Posterior vena cava (tissue), 2 donors: ENCODE results near the gene CNGA3. TPM values are rescaled to one million over a fixed set of nuclear protein-coding genes. Genes with fewer than 3 reads are reported as not detected.
"Not testable (repeated sequence)": the region's sequence is repeated elsewhere in the genome, so short reads cannot be mapped to it uniquely, and the experiment has no call there.

Experiments used
- DNase-seq: peaks from one replicate; pipeline ENCODE4 v3.0.0-alpha.2; 2020; ENCODE audit warnings: low spot score
- intact Hi-C, 2 donors: fragments of 100-400 bp; cut with DNase I; formaldehyde crosslinking; loops; one replicate each; pipeline versions ENCODE4 v1.14.1 to v1.14.2; 2022 to 2023
- total RNA-seq, 2 donors: library from RNA; stranded (reverse); fragmentation: NEBNext Ultra II Directional; extraction: Animal tissue kit (Norgen Biotek cat#: 25700); gene quantifications; one replicate each; pipeline ENCODE4 v1.2.1, GENCODE V29; 2021
- donor health status: DM: yes; HTN: yes; CAD: no.
- donor health status: DM: yes; HTN: yes; CAD: no.

The CNGA3 gene
- total RNA-seq, 2 donors from 2014 or later, result 0.19 to 0.38 TPM

DNA sequence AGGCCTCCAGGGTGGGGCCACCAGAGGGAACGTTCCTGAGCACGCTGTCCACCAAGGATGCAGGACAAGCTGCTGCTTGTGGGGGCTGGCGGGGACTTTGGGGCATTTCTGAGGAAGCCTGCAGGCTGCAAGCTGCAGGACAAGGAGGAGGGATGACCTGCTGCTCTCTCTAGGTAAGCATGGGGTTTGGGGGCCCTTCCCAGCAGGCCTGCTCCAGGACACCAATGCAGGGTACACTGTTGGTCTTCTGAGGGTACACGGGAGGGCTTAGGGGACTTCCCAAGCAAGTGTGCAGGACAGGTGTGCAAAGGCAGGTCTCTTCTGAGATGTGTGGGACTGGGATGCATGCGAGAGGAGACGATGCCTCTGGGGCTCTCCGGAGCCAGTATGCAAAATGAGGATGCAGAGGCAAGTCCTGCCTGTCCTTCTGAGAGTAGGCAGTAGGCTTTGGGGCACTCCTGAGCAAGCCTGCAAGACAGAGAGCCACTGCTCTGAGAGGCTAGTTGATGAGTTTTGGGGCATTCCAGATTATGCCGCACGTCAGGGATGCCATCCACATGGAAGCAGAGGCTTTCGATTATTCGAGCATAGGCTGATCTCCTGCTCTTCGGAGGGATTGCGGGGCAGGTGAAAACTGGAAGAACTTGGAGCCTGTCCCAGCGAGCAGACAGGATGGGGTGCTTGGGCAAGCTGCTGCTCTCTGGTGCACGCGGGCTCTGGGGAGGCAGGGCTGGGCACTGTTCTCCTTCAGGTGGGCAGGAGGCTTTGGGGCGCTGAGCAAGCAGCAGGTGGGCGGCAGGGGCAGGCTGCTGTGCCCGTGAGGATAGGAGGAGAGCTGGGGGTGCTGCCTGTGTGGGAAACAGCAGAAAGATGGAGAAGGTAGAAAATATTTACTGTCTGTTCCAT, 44.6 kb downstream of the CNGA3 start:
- intact Hi-C loops, result no loop called here

DNA sequence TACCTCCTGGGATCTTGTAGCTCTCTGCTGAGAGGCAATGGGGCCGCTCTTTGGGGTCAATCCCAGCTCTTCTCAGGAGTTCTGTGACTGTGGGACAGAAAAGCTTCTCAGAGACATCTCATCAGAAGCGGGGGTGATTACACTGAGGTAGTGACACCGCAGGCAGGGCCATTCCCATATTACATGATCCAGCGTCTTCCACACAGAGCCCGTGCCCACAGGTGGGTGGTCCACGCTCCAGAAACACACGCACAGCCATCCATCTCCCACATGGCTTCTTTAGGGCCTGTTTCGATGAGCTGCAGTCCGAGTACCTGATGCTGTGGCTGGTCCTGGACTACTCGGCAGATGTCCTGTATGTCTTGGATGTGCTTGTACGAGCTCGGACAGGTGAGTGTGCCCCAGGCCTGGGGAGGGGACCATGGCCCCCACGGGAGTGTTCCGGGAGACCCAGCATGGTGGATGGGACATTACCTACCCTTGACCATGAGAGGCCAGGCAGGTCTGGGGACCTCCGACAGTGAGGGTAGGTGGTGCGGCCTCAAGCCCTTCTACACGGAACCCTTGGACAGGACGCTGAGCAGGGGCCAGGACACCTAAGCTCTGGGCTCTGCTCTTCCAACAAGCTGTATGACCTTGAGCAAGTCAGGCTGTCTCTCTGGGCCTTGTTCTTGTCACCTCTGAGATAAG, 45.5 kb downstream of the CNGA3 start:
- DNase-seq, result peak; percentile 68
- intact Hi-C loops, result no loop called here

More for the DNA sequence above, 44.6 kb downstream of the CNGA3 start:
- peak; percentile 77 for DNase-seq

DNA sequence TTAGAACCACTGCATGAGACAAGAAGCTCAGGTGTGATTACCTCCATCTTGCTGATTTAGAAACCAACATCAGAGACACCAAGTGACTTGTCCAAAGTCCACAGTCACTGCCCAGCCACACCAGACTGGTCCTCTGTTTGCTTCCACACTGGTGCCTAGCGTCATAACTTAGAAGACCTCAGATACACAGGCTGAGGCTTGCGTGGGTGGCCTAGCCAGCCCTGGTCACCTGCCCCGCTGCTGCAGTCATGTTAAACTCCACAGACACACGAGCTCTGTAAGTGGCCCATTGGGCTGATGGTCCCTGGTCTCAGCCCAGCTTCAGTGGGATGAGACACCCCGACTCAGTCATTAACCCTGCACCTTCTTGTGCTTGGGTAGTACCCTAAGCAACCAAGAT, 47.1 kb downstream of the CNGA3 start:
- intact Hi-C loops, result no loop called here
- DNase-seq, result peak; percentile 67

DNA sequence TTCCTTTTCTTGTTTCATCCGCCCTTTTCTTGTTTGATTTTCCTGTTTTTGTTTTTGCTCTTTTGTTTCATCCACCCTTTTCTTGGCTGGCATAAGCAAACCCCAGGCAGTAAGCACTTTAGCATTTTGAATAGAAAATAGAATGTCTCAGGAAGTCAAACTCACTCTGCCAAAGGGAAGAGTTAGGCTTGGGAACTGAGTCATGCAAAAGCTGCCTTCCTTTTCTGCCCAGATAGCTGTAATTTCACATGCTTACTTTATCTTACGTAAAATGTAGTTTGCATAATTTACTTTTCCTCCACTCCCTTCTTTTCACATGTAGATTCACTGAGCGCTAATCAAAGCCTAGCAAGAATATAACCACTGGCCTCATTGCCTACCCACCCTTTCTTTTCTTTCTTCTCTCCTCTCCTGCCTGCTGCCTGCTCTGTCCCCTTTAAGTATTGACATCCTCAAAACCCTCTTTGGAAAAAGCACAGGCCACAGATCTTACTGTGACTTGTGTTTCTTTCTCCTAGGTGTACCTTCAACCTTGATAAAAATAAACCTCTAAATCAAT, 48.4 kb downstream of the CNGA3 start:
- no peak for DNase-seq
- intact Hi-C loops, result no loop called here

DNA sequence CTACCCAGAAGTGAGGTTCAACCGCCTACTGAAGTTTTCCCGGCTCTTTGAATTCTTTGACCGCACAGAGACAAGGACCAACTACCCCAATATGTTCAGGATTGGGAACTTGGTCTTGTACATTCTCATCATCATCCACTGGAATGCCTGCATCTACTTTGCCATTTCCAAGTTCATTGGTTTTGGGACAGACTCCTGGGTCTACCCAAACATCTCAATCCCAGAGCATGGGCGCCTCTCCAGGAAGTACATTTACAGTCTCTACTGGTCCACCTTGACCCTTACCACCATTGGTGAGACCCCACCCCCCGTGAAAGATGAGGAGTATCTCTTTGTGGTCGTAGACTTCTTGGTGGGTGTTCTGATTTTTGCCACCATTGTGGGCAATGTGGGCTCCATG, 49.7 kb downstream of the CNGA3 start:
- intact Hi-C loops, result no loop called here
- peak; percentile 23 for DNase-seq

DNA sequence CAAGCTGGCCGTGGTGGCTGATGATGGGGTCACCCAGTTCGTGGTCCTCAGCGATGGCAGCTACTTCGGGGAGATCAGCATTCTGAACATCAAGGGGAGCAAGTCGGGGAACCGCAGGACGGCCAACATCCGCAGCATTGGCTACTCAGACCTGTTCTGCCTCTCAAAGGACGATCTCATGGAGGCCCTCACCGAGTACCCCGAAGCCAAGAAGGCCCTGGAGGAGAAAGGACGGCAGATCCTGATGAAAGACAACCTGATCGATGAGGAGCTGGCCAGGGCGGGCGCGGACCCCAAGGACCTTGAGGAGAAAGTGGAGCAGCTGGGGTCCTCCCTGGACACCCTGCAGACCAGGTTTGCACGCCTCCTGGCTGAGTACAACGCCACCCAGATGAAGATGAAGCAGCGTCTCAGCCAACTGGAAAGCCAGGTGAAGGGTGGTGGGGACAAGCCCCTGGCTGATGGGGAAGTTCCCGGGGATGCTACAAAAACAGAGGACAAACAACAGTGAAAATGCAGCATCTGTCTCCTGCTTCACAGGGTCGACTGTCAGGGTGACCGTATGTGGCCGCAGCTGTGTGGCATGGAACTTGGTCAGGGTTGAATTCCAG, 50.6 kb downstream of the CNGA3 start:
- peak; percentile 79 for DNase-seq

DNA sequence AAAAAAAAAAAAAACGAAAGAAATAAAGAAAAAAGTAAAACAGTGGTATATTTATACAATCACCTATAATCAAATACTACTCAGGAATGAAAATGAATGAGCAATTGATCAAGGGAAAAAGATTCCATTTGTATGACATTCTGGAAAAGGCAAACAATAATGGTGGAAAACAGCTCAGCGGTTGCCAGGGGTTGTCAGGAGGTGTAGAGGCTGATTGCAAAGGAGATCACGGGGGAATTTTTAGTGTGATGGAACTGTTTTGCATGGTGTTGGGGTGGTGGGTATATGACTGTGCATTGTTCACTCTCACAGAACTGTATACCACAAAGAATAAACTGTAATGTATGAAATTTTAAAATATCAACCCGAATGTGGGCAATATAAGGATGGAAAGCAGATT, 52.9 kb downstream of the CNGA3 start:
- intact Hi-C loops, result no loop called here
- DNase-seq, result no peak

More for the DNA sequence above, 50.6 kb downstream of the CNGA3 start:
- intact Hi-C loops, result no loop called here

DNA sequence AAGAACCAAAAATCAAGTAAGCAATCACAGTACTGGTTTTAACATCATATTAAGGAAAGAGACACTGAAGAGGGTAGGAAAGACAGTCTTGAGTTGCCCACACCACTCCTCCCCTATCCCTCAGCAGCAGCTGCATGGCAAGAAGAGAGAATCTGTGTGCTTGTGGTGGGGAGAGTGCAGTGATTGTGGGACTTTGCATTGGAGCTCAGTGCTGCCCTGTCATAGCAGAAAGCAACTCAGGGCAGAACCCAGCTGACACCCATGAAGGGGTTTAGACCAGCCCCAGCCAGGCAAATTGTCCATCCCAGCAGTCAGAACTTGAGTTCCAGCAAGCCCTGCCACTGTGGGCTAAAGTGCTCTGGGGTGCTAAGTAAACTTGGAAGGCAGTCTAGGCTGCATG, 57.6 kb downstream of the CNGA3 start:
- peak; percentile 47 for DNase-seq
- intact Hi-C loops, result no loop called here

DNA sequence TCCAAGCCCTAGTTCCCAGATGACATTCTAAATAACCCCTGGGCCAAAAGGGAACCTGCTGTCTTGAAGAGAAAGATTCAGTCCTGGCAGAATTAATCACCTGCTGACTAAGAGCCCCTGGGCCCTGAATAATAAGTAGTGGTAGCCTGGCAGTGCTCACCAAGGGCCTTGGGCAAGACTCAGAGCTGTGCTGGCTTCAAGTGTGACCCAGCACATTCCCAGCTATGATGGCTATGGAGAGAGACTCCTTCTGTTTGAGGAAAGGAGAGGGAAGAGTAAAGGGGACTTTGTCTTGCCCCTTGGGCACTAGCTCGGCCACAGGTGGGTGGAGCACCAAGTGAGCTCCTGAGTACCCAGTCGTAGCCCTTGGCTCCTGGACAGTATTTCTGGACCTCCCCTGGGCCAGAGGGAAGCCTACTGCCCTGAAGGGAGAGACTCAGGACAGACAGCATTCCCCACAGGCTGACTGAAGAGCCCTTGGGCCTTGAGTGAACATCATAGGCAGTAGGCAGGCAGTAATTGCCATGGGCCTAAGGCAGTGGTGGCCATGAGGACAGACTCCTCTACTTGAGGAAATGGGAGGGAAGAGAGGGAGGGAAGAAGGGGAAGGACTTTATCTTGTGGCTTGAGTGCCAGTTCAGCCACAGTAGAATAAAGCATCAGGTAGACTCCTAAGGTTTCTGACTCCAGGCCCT, 58.4 kb downstream of the CNGA3 start:
- intact Hi-C loops, result no loop called here
- DNase-seq, result peak; percentile 41

DNA sequence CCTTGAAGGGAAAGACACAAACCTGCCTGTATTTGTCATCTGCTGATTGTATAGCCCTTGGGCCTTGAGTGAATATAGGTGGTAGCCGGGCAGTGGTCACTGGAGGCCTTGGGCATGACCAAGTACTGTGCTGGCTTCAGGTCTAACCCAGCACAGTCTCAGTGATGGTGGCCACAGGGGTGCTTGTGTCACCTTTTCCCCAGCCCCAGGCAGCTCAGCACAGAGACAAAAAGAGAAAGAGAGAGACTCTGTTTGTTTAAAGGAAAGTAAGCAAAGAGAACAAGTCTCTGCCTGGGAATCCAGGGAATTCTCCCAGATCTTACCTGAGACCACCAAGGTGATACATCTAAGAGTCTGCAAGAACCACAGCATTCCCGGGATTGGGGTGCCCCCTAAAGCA, 59.0 kb downstream of the CNGA3 start:
- intact Hi-C loops, result no loop called here
- DNase-seq, result peak; percentile 1

DNA sequence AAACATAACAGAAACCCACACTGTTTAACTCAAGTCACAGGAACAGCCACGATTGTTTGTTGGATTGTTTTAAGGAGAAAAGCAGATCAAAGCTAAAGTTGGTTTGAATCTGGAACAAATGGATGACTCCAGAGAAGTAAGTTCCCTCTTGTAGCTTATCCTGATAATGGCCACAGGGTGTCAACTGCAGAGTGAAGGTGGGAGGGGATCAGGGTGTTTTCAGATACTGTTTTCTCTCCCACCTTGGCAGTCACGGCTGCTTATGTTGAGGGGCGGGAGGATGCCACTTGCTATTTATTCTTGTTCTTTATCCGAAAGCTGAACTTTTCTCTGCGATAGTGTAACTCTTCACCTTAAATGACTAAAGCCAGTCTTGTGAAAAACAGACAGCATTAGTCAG, 61.9 kb downstream of the CNGA3 start:
- intact Hi-C loops, result no loop called here
- DNase-seq, result no peak

DNA sequence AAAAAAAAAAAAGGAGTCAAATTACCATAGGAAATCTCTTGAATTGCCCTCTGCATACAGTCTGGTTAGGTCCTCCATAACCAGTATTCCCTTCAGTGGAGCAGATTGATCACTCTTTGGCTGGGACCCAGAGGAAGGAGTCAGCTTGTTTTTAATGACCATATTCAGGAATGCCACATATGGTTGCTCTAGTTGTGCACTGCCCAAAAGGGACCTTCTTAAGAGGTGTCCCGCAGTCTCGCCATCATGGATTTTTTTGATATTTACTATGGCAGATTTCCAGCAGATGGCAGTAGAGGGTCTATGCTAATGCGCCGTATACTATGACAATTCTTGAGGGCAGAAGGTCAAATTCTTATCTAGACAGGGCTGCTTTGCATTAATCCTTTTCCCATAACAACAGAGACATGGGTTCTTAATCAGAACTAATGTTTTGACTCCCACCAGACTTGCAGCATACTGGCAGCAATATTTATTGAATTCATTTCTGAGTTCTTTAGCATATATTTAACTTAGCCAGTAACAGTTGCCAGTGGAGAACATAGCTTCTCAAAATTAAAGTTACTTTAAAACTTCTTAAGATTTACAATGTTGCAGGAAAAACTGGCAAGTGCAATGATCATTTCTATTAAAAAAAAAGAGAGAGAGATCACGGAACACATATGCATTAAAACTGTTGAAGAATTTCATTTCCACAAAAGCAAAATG, 66.6 kb downstream of the CNGA3 start:
- intact Hi-C loops, result loop anchor here (10.0 kb wide), 1 partner anchor 192 kb away; the partner anchor contains the start of genes COA5 (in 2 of the 2) and UNC50 (in 2 of the 2)
- no peak for DNase-seq

DNA sequence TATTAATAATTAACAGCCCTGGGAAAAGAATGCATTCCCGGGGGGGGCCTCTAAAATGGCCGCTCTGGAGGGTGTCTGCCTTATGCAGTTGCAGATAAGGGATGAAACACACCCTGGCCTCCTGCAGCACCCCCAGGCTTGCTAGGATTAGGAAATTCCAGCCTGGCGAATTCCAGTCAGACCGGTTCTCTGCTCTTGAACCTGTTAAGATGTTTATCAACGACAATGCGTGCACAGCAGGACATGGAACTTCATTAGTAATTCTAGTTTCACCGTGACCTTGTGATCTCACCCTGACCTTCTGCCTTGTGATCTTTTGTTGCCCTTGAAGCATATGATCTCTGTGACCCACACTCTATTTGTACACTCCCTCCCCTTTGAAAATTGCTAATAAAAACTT, 68.0 kb downstream of the CNGA3 start:
- intact Hi-C loops, result loop anchor here (10.0 kb wide), 1 partner anchor 191 kb away; the partner anchor contains the start of genes COA5 (in 2 of the 2) and UNC50 (in 2 of the 2)
- not testable (repeated sequence) for DNase-seq

DNA sequence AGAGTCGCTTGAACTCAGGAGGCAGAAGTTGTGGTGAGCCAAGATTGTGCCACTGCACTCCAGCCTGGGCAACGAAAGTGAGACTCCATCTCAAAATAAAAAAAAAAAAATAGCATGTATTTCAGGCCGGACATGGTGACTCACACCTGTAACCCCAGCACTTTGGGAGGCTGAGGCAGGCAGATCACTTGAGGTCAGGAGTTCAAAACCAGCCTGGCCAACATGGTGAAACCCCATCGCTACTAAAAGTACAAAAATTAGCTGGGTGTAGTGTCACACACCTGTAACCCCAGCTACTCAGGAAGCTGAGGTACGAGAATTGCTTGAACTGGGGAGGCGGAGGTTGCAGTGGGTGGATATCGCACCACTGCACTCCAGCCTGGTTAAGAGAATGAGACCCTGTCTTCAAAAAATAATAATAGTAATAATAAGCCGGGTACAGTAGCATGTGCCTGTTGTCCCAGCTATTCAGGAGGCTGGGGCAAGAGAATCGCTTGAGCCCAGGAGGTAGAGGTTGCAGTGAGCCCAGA, 69.5 kb downstream of the CNGA3 start:
- DNase-seq, result not testable (repeated sequence)
- intact Hi-C loops, result loop anchor here (10.0 kb wide), 1 partner anchor 189 kb away; the partner anchor contains the start of genes COA5 (in 2 of the 2) and UNC50 (in 2 of the 2)

DNA sequence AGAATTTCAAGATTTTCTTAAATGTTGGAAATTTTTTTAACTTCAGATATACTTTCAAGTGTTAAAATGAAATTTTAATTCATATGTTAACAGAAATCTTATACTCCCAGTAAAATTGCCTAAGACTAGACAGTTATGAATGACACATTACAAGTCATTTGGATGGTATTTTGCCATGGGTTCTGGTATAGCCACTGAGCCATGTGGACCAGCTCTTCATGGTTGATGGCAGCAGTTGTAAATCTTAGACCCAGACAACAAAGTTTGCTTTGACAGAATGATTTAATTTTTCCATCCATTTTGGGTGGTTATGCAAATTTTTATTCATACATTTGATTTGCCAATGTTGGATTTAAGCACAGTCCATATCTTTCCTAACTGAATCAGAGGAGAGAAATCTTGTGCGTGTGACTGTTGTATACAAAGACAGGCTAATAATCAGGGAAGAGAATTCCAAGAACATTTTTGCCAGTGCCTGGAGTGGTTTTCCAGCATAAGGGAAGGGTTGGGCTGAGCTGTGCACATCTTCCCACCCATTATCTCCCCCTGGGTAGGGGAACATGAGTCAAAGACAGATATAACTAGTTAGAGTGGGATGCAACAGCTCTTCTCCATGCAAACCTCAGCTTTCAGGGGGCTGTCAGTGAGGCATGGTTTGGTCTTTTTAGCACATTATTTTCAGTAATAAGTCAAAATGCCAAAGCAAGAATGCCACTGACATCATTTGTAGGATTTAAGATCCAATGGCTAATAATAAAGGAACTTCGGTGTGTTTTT, 70.3 kb downstream of the CNGA3 start:
- DNase-seq, result no peak
- intact Hi-C loops, result loop anchor here (10.0 kb wide), 1 partner anchor 188 kb away; the partner anchor contains the start of genes COA5 (in 2 of the 2) and UNC50 (in 2 of the 2)

DNA sequence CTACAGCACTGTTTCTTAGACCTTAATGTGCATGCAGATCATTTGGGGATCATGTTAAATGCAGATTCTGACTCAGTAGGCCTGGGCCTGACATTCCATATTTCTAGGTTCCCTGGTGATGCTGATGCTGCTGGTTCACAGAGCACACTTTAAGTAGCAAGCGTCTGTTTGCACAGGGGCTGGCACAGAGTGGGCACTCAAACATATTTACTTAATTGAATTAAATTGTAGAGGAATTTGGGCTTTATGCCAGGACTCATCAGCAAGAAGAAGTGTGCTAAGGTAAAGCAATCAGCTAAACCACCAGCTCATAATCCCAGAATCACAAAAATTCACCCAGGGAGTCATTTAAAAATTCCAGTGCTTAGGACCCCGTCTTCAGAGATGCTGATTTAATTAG, 73.3 kb downstream of the CNGA3 start:
- DNase-seq, result no peak
- intact Hi-C loops, result loop anchor here (10.0 kb wide), 1 partner anchor 185 kb away; the partner anchor contains the start of genes COA5 (in 2 of the 2) and UNC50 (in 2 of the 2)
